ENCODE results near the gene USP4.

Gene USP4

GRCh38 chr3:49295489-49296058 is 44.3 kb downstream of the USP4 start:
- DNase-seq, result peak; percentile 31 to 67

- no peak for DNase-seq
Observed at GRCh38 chr3:49294343-49294742, 45.5 kb downstream of the USP4 start.

GRCh38 chr3:49283997-49284396 is 55.9 kb downstream of the USP4 start:
- no peak for DNase-seq

- DNase-seq, result no peak
Observed at GRCh38 chr3:49279376-49279775, 60.5 kb downstream of the USP4 start.

- DNase-seq, result no peak
Observed at GRCh38 chr3:49278548-49278947, 61.3 kb downstream of the USP4 start.

- DNase-seq, result no peak
Observed at GRCh38 chr3:49277383-49277775, 62.5 kb downstream of the USP4 start.

- DNase-seq, result peak; percentile 82 to 85
Observed at GRCh38 chr3:49276475-49277382, 63.1 kb downstream of the USP4 start, which contains the start of gene C3orf62. Gene C3orf62, minus strand, starts transcription at chr3:49277232. Its CDS starts 360 bp downstream, at chr3:49276872.

GRCh38 chr3:49273825-49274532 is 65.9 kb downstream of the USP4 start:
- DNase-seq, result no peak

- DNase-seq, result no peak
Observed at GRCh38 chr3:49271047-49271446, 68.8 kb downstream of the USP4 start.

- no peak for DNase-seq
Observed at GRCh38 chr3:49270156-49270500, 69.7 kb downstream of the USP4 start.

- DNase-seq, result no peak
Observed at GRCh38 chr3:49269443-49270155, 70.3 kb downstream of the USP4 start.

- no peak for DNase-seq
Observed at GRCh38 chr3:49266410-49267095, 73.3 kb downstream of the USP4 start.

GRCh38 chr3:49265661-49266386 is 74.0 kb downstream of the USP4 start:
- no peak for DNase-seq

- DNase-seq, result no peak
Observed at GRCh38 chr3:49263159-49263889, 76.5 kb downstream of the USP4 start.

- peak; percentile 83 to 85 for DNase-seq
Observed at GRCh38 chr3:49260806-49261324, 79.0 kb downstream of the USP4 start.

GRCh38 chr3:49257187-49257586 is 82.7 kb downstream of the USP4 start:
- DNase-seq, result no peak

GRCh38 chr3:49255718-49256511 is 83.9 kb downstream of the USP4 start:
- no peak for DNase-seq

GRCh38 chr3:49255112-49255511 is 84.7 kb downstream of the USP4 start:
- no peak for DNase-seq

GRCh38 chr3:49253512-49253911 is 86.3 kb downstream of the USP4 start:
- DNase-seq, result no peak

- peak; percentile 85 to 97 for DNase-seq
Observed at GRCh38 chr3:49248840-49249227, 91.0 kb downstream of the USP4 start.
